GM12891 (cell line): ENCODE measurements around the gene PSMC6.
"Not testable (repeated sequence)": the region's sequence is repeated elsewhere in the genome, so short reads cannot be mapped to it uniquely, and the experiment has no call there.

ENCODE experiments used
- DNase-seq: peaks from one replicate; pipeline ENCODE4 v3.0.0; 2011; ENCODE audit warnings: low spot score; ENCODE audit not compliant: insufficient read length
- FAIRE-seq: peaks from 2 replicates; lab custom pipeline; 2011; peaks lifted over from hg19 to GRCh38; lab: Jason Lieb, UNC
- PAX5 ChIP-seq: IDR thresholded peaks from 2 replicates; pipeline ENCODE4 v1.6.1; 2011; ENCODE audit warnings: low read length, moderate library complexity, mild to moderate bottlenecking; ENCODE audit not compliant: insufficient read depth, severe bottlenecking
- POLR2A ChIP-seq: IDR thresholded peaks from 2 replicates; pipeline ENCODE4 v1.6.1; 2011; ENCODE audit warnings: low read depth, low read length, control low read depth
- POLR2AphosphoS5 ChIP-seq: IDR thresholded peaks from 2 replicates; pipeline ENCODE4 v1.6.1; 2011; ENCODE audit warnings: low read depth, low read length, control low read depth
- POU2F2 ChIP-seq: IDR thresholded peaks from 2 replicates; pipeline ENCODE4 v1.6.1; 2011; ENCODE audit warnings: low read depth, mild to moderate bottlenecking, control low read depth, low read length, moderate library complexity
- SPI1 ChIP-seq: IDR thresholded peaks from 2 replicates; pipeline ENCODE4 v1.6.1; 2011; ENCODE audit warnings: low read depth, low read length, control low read depth
- TAF1 ChIP-seq: IDR thresholded peaks from 2 replicates; pipeline ENCODE4 v1.6.1; 2011; ENCODE audit warnings: low read depth, low read length, control low read depth

PSMC6 gene

GRCh38 chr14:52706286-52706685 lies 714 bp upstream of the PSMC6 start:
- DNase-seq (no peak), FAIRE-seq (no peak)
- no peak for TF ChIP-seq SPI1
- no peak for TF ChIP-seq POLR2AphosphoS5
- no peak for TF ChIP-seq POLR2A
- TF ChIP-seq TAF1, result no peak
- TF ChIP-seq POU2F2, result no peak
- TF ChIP-seq PAX5, result no peak

- DNase-seq, result no peak
- FAIRE-seq, result no peak
- TF ChIP-seq POLR2AphosphoS5, result no peak
Observed at GRCh38 chr14:52711666-52712065, 4.7 kb downstream of the PSMC6 start.

GRCh38 chr14:52716155-52716554 lies 9.2 kb downstream of the PSMC6 start:
- no peak for DNase-seq
- no peak for FAIRE-seq
- TF ChIP-seq POU2F2 (no peak), POLR2A (no peak), TAF1 (no peak), SPI1 (no peak), PAX5 (no peak), POLR2AphosphoS5 (no peak)

- DNase-seq (no peak), FAIRE-seq (peak; percentile 77)
- TF ChIP-seq PAX5 (no peak), SPI1 (no peak), POLR2AphosphoS5 (no peak), POU2F2 (no peak), POLR2A (no peak), TAF1 (no peak)
Observed at GRCh38 chr14:52723514-52724359, 16.7 kb downstream of the PSMC6 start.

- FAIRE-seq, result no peak
- DNase-seq, result no peak
Observed at GRCh38 chr14:52724360-52724644, 17.3 kb downstream of the PSMC6 start.

GRCh38 chr14:52727509-52727908 lies 20.5 kb downstream of the PSMC6 start:
- not testable (repeated sequence) for DNase-seq, FAIRE-seq

More at GRCh38 chr14:52724360-52724644, 17.3 kb downstream of the PSMC6 start:
- TF ChIP-seq TAF1 (no peak), POLR2AphosphoS5 (no peak), SPI1 (no peak), POU2F2 (no peak), POLR2A (no peak), PAX5 (no peak)

GRCh38 chr14:52729035-52729434 lies 22.0 kb downstream of the PSMC6 start:
- not testable (repeated sequence) for DNase-seq, FAIRE-seq

- no peak for FAIRE-seq
- no peak for DNase-seq
- TF ChIP-seq SPI1, result no peak
- TF ChIP-seq POU2F2, result no peak
- no peak for TF ChIP-seq PAX5
- TF ChIP-seq POLR2AphosphoS5, result no peak
- no peak for TF ChIP-seq POLR2A
- no peak for TF ChIP-seq TAF1
Observed at GRCh38 chr14:52729585-52729924, 22.6 kb downstream of the PSMC6 start.

- FAIRE-seq, result peak; percentile 99
- TF ChIP-seq PAX5 (peak; percentile 10), SPI1 (no peak), POLR2AphosphoS5 (peak; percentile 87), POU2F2 (peak; percentile 13; the same call in 1 of the 2 replicates), POLR2A (peak; percentile 93), TAF1 (peak; percentile 76; the same call in 1 of the 2 replicates)
- peak; percentile 66 for DNase-seq
Observed at GRCh38 chr14:52729925-52730708, 23.1 kb downstream of the PSMC6 start, which contains the start of gene STYX. STYX (plus strand) TSS chr14:52730166; CDS start chr14:52730475, 309 bp downstream.

- DNase-seq (no peak), FAIRE-seq (no peak)
- no peak for TF ChIP-seq SPI1
- no peak for TF ChIP-seq POLR2AphosphoS5
- TF ChIP-seq POLR2A, result no peak
- TF ChIP-seq PAX5, result no peak
- TF ChIP-seq POU2F2, result no peak
- no peak for TF ChIP-seq TAF1
Observed at GRCh38 chr14:52730709-52731111, 23.7 kb downstream of the PSMC6 start.
